Hepatocyte (in vitro differentiated cells): Measurements from ENCODE around the gene BCAS3.

Source experiments
- EZH2 ChIP-seq: fragments of 200-600 bp; sonication (generic); IDR thresholded peaks from 2 replicates; pipeline ENCODE4 v1.6.1; 2016; ENCODE audit warnings: antibody characterized with exemption, mild to moderate bottlenecking, borderline replicate concordance
- EZH2phosphoT487 ChIP-seq: fragments of 200-600 bp; sonication (generic); IDR thresholded peaks from one replicate; pipeline ENCODE4 v1.6.1; 2018; ENCODE audit warnings: antibody characterized with exemption, mild to moderate bottlenecking, low read depth, moderate library complexity; ENCODE audit not compliant: unreplicated experiment, severe bottlenecking
- TF ChIP-seq, protein P1 (sequence below): fragments of 200-600 bp; sonication (generic); IDR thresholded peaks from 2 replicates; pipeline ENCODE4 v1.5.1; 2016; ENCODE audit warnings: antibody characterized with exemption, mild to moderate bottlenecking; ENCODE audit not compliant: poor library complexity

DNA sequence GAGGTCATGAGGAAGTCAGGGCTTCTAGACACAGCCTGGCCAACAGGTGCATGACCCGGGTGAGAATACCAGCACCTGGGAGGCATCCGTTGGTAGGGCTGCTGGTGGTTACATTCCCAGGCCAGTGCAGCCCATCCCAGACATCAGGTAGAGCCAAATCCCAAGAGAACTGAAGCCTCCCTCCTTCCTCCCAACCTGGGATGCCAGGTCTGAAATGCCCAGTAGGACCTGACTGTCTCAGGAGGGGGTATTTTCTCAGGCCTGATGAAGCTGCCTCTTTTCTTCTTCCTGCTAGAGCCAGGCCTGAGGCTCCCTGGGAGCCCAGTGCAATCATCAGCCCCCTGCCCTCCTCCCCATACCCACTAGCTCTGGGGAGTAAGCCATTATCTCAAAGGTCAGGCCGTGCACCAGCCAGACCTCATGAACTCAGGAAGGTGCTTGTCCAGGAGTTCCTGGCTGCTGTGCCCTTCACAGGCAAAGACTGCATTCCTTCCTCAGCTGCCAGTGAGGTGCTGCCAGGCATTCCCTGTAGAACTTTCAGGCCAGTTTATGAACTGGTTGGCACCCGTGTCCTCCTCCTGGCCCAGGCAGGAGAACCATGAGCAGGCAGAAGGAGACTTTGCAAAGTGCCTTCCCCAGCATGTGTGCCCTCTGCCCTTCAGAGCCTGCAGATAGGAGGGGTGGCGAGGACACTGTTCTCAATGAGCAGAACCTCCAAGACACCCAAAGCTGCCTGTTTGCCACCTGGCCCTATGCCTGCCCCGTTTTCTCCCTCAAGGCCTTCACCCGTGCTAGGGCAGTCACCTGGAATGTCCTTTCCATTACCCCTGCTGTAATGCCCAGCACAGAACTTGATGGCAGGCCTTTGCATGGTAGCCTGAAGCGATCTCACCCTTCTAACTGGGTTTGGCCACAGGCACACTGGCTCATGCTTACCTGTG is 729.6 kb downstream of the BCAS3 start:
- TF ChIP-seq, protein P1, sequence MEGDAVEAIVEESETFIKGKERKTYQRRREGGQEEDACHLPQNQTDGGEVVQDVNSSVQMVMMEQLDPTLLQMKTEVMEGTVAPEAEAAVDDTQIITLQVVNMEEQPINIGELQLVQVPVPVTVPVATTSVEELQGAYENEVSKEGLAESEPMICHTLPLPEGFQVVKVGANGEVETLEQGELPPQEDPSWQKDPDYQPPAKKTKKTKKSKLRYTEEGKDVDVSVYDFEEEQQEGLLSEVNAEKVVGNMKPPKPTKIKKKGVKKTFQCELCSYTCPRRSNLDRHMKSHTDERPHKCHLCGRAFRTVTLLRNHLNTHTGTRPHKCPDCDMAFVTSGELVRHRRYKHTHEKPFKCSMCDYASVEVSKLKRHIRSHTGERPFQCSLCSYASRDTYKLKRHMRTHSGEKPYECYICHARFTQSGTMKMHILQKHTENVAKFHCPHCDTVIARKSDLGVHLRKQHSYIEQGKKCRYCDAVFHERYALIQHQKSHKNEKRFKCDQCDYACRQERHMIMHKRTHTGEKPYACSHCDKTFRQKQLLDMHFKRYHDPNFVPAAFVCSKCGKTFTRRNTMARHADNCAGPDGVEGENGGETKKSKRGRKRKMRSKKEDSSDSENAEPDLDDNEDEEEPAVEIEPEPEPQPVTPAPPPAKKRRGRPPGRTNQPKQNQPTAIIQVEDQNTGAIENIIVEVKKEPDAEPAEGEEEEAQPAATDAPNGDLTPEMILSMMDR = no peak
- TF ChIP-seq EZH2 (no peak), EZH2phosphoT487 (no peak)
